Erythroblast (primary cell): ENCODE measurements around the gene GAS5.

Experiments used
- GATA1 ChIP-seq: IDR thresholded peaks from 2 replicates; pipeline ENCODE4 v1.6.1; 2011; ENCODE audit warnings: low read depth, mild to moderate bottlenecking, control low read depth, low read length, moderate library complexity
- POLR2A ChIP-seq: IDR thresholded peaks from 2 replicates; pipeline ENCODE4 v1.6.1; 2011; ENCODE audit warnings: mild to moderate bottlenecking, low read length

DNA sequence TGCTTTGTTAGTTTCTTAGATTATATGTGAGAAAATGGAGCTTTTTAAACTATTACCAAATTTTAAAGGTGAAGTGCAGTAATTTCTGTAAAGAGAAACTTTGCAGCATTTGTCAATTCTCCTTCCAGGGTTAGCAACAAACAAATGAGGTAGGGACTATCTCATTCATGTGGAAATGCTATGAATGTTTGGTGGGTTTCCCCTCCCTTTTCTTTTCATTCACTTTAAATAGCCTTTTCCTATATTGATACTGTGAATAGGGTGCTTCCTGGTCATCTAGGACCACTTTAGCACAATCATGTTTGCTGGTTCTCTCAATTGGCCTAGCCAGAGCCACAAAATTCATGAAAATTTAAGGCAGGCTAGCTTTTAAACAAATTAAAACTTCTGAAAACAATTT is 21.0 kb upstream of the GAS5 start:
- no peak for TF ChIP-seq POLR2A
- TF ChIP-seq GATA1, result no peak
